SK-N-SH (cell line): ENCODE measurements around the gene RELCH. TPM values are rescaled to one million over a fixed set of nuclear protein-coding genes. Genes with fewer than 3 reads are reported as not detected.

ENCODE experiments used
- CTCF ChIA-PET: fragments of 300-600, 350-600 bp; formaldehyde crosslinking; extraction: SDS; loops from one replicate; lab custom pipeline; 2021; lab: Yijun Ruan, JAX
- POLR2A ChIA-PET: fragments of 350-600 bp; sonication (Branson Sonifier 250); formaldehyde crosslinking; extraction: SDS; loops from one replicate; lab custom pipeline; 2020; ENCODE audit warnings: antibody characterized with exemption, inconsistent platforms; lab: Yijun Ruan, JAX
- DNase-seq: peaks from one replicate; pipeline ENCODE4 v3.0.0; 2012
- H2AFZ ChIP-seq: fragments of 200-600 bp; sonication (generic); 2 replicates; pipeline ENCODE4 v1.8.1; 2016; ENCODE audit warnings: antibody characterized with exemption, mild to moderate bottlenecking, low read depth
- H3F3A ChIP-seq: fragments of 200-600 bp; sonication (generic); replicated peaks from 2 replicates; pipeline ENCODE3; 2016; ENCODE audit warnings: antibody characterized with exemption, mild to moderate bottlenecking; ENCODE audit not compliant: insufficient read depth
- H3K27ac ChIP-seq, 2 experiments: fragments of 200-500 bp in 1 of 2; fragments of 200-600 bp in 1 of 2; sonication (Bioruptor generic) in 1 of 2; sonication (generic), shearing (Covaris generic) in 1 of 2; 2 replicates each; pipeline versions ENCODE4 v1.5.1 to v1.6.1; 2014 to 2016; ENCODE audit warnings: low read depth in 2 of 2, inconsistent platforms in 1 of 2, low read length in 1 of 2, mild to moderate bottlenecking in 1 of 2, mixed read lengths in 1 of 2
- H3K27me3 ChIP-seq: fragments of 200-600 bp; sonication (generic), shearing (Covaris generic); 2 replicates; pipeline ENCODE4 v1.6.1; 2016; ENCODE audit warnings: mixed run types; ENCODE audit not compliant: insufficient read depth
- H3K36me3 ChIP-seq, 2 experiments: fragments of 200-500 bp in 1 of 2; fragments of 200-600 bp in 1 of 2; sonication (Bioruptor generic) in 1 of 2; sonication (generic) in 1 of 2; replicated peaks in 1 of 2; 2 replicates each; pipeline versions ENCODE3 to v1.5.1; 2014 to 2016; ENCODE audit warnings: low read length in 1 of 2, mild to moderate bottlenecking in 1 of 2; ENCODE audit not compliant: insufficient read depth in 2 of 2, control insufficient read depth in 1 of 2
- H3K4me1 ChIP-seq, 2 experiments: fragments of 200-500 bp in 1 of 2; fragments of 200-600 bp in 1 of 2; sonication (Bioruptor generic) in 1 of 2; sonication (generic), shearing (Covaris generic) in 1 of 2; 2 replicates each; pipeline versions ENCODE4 v1.5.1 to v1.6.1; 2014 to 2016; ENCODE audit warnings: low read depth in 1 of 2, low read length in 1 of 2, mixed run types in 1 of 2; ENCODE audit not compliant: insufficient read depth in 2 of 2, control insufficient read depth in 1 of 2
- H3K4me2 ChIP-seq: fragments of 200-600 bp; sonication (generic), shearing (Covaris generic); 2 replicates; pipeline ENCODE4 v1.6.1; 2017; ENCODE audit warnings: mixed run types
- H3K4me3 ChIP-seq, 2 experiments: fragments of 200-500 bp in 1 of 2; fragments of 200-600 bp in 1 of 2; sonication (Bioruptor generic) in 1 of 2; sonication (generic), shearing (Covaris generic) in 1 of 2; 2 replicates each; pipeline versions ENCODE4 v1.5.1 to v1.8.1; 2014 to 2016; ENCODE audit warnings: low read depth in 2 of 2, inconsistent platforms in 1 of 2, low read length in 1 of 2, mild to moderate bottlenecking in 1 of 2, mixed read lengths in 1 of 2, moderate library complexity in 1 of 2
- H3K79me2 ChIP-seq: fragments of 200-600 bp; sonication (generic); 2 replicates; pipeline ENCODE4 v1.8.1; 2017; ENCODE audit warnings: mild to moderate bottlenecking; ENCODE audit not compliant: insufficient read depth
- H3K9ac ChIP-seq: fragments of 200-600 bp; sonication (generic); 2 replicates; pipeline ENCODE4 v1.6.1; 2017; ENCODE audit warnings: mixed run types
- H3K9me2 ChIP-seq: fragments of 200-600 bp; sonication (generic); 2 replicates; pipeline ENCODE4 v1.6.1; 2017; ENCODE audit warnings: mixed run types
- H3K9me3 ChIP-seq: fragments of 200-600 bp; sonication (generic); 2 replicates; pipeline ENCODE4 v1.6.1; 2017; ENCODE audit warnings: mixed run types, mild to moderate bottlenecking, moderate library complexity
- H4K20me1 ChIP-seq: fragments of 200-600 bp; sonication (generic); 2 replicates; pipeline ENCODE4 v1.6.1; 2017; ENCODE audit warnings: mild to moderate bottlenecking, mixed run types; ENCODE audit not compliant: insufficient read depth
- CHD2 ChIP-seq: fragments of 150-350 bp; IDR thresholded peaks from 2 replicates; pipeline ENCODE4 v1.6.1; 2018; ENCODE audit warnings: low read length; ENCODE audit not compliant: partially characterized antibody
- CTCF ChIP-seq: fragments of 200-600 bp; sonication (generic); IDR thresholded peaks from 2 replicates; pipeline ENCODE4 v1.6.1; 2017; ENCODE audit warnings: antibody characterized with exemption, mild to moderate bottlenecking, moderate library complexity
- ELF1 ChIP-seq: IDR thresholded peaks from 2 replicates; pipeline ENCODE4 v1.4.0; 2012
- EP300 ChIP-seq, 2 experiments: IDR thresholded peaks; 2 replicates each; pipeline versions ENCODE4 v1.4.0 to v1.6.1; 2012; ENCODE audit warnings: borderline replicate concordance in 1 of 2, low read depth in 1 of 2, low read length in 1 of 2
- FOSL2 ChIP-seq: IDR thresholded peaks from 2 replicates; pipeline ENCODE4 v1.4.0; 2012; ENCODE audit warnings: low read depth, mild to moderate bottlenecking, moderate library complexity, borderline replicate concordance
- FOXJ3 ChIP-seq: sonication (generic); formaldehyde crosslinking; IDR thresholded peaks from 2 replicates; pipeline ENCODE4 v1.5.1; 2020; ENCODE audit warnings: mild to moderate bottlenecking, missing genetic modification reagents
- FOXM1 ChIP-seq: IDR thresholded peaks from 2 replicates; pipeline ENCODE4 v1.4.0; 2012; ENCODE audit warnings: low read depth, mild to moderate bottlenecking
- JUND ChIP-seq: IDR thresholded peaks from 2 replicates; pipeline ENCODE4 v1.4.0; 2012
- MAX ChIP-seq: IDR thresholded peaks from 2 replicates; pipeline ENCODE4 v1.4.0; 2012; ENCODE audit warnings: low read depth
- MEF2A ChIP-seq: IDR thresholded peaks from 2 replicates; pipeline ENCODE4 v1.4.0; 2012; ENCODE audit warnings: low read depth, borderline replicate concordance
- NRF1 ChIP-seq: IDR thresholded peaks from 2 replicates; pipeline ENCODE4 v1.6.1; 2012; ENCODE audit warnings: low read depth, mild to moderate bottlenecking, low read length
- POLR2AphosphoS5 ChIP-seq: IDR thresholded peaks from 2 replicates; pipeline ENCODE4 v1.6.1; 2012; ENCODE audit warnings: low read depth, low read length
- RAD21 ChIP-seq: IDR thresholded peaks from 2 replicates; pipeline ENCODE4 v1.6.1; 2012; ENCODE audit warnings: mild to moderate bottlenecking, low read length
- RCOR1 ChIP-seq: fragments of 150-350 bp; IDR thresholded peaks from 2 replicates; pipeline ENCODE4 v1.6.1; 2017; ENCODE audit warnings: antibody characterized with exemption, low read length
- RFX5 ChIP-seq: IDR thresholded peaks from 2 replicates; pipeline ENCODE4 v1.6.1; 2012; ENCODE audit warnings: mild to moderate bottlenecking, improper control_type of control experiment, low read length
- RXRA ChIP-seq: IDR thresholded peaks from 2 replicates; pipeline ENCODE4 v1.4.0; 2012; ENCODE audit warnings: low read depth, mild to moderate bottlenecking, borderline replicate concordance
- SIN3A ChIP-seq: IDR thresholded peaks from 2 replicates; pipeline ENCODE4 v1.6.1; 2012; ENCODE audit warnings: low read depth, mild to moderate bottlenecking, low read length, moderate library complexity, borderline replicate concordance
- SMC3 ChIP-seq: IDR thresholded peaks from 2 replicates; pipeline ENCODE4 v1.6.1; 2012; ENCODE audit warnings: low read depth, low read length, improper control_type of control experiment
- WGBS: methylation state at CpG from one replicate; pipeline ENCODE4 v1.1.6; 2017; ENCODE audit warnings: low lambda C conversion rate; 5-methylcytosine and 5-hydroxymethylcytosine counted together
- polyA plus RNA-seq, 3 experiments: library from polyadenylated mRNA; depleted of rRNA; stranded (reverse); fragments of >200 nt; gene quantifications; 2 replicates each; pipeline ENCODE4 v1.2.3, GENCODE V29; 2012
- TF ChIP-seq, protein P1 (sequence below): fragments of 150-350 bp; IDR thresholded peaks from 2 replicates; pipeline ENCODE4 v1.6.1; 2016; ENCODE audit warnings: mild to moderate bottlenecking, low read depth, low read length
- TF ChIP-seq, protein P2 (sequence below): IDR thresholded peaks from 2 replicates; pipeline ENCODE4 v1.4.0; 2012; ENCODE audit warnings: low read depth, borderline replicate concordance
- TF ChIP-seq, protein P3 (sequence below): IDR thresholded peaks from 2 replicates; pipeline ENCODE4 v1.4.0; 2012; ENCODE audit warnings: low read depth, borderline replicate concordance

Gene RELCH
- polyA plus RNA-seq, 1 of the 3 experiments (the other 2 are of a cell fraction), result 7.4 TPM

DNA sequence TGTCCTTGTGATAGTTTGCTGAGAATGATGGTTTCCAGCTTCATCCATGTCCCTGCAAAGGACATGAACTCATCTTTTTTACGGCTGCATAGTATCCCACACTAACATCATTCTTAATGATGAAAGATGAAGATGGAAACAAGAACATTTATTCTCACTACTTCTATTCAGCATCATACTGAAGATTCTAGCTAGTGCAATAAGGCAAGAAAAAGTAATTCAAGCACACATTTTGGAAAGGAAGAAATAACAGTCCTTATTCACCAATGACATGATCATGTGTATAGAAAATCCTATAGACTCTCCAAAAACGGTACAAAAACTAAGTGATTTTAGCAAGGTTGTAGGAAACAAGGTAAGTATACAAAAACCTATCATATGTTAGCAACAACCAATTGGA lies 37.2 kb downstream of the RELCH start:
- H3K9me2 ChIP-seq, result 0 out of 2 replicates have a peak, but pooled peaks cover 5% of the 10 kb centered on the region
- no peak for DNase-seq
- H2AFZ ChIP-seq, result no peak overlapping the region
- no peaks in the 10 kb centered on the region for H3F3A ChIP-seq
- TF ChIP-seq FOXM1, result no peak
- no peak for TF ChIP-seq MAX
- TF ChIP-seq, protein P1, sequence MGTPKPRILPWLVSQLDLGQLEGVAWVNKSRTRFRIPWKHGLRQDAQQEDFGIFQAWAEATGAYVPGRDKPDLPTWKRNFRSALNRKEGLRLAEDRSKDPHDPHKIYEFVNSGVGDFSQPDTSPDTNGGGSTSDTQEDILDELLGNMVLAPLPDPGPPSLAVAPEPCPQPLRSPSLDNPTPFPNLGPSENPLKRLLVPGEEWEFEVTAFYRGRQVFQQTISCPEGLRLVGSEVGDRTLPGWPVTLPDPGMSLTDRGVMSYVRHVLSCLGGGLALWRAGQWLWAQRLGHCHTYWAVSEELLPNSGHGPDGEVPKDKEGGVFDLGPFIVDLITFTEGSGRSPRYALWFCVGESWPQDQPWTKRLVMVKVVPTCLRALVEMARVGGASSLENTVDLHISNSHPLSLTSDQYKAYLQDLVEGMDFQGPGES, result no peak
- TF ChIP-seq RXRA, result no peak
- TF ChIP-seq, protein P2, sequence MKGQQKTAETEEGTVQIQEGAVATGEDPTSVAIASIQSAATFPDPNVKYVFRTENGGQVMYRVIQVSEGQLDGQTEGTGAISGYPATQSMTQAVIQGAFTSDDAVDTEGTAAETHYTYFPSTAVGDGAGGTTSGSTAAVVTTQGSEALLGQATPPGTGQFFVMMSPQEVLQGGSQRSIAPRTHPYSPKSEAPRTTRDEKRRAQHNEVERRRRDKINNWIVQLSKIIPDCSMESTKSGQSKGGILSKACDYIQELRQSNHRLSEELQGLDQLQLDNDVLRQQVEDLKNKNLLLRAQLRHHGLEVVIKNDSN, result no peak
- TF ChIP-seq RAD21, result no peak
- TF ChIP-seq JUND, result no peak
- no peak for TF ChIP-seq CHD2
- TF ChIP-seq MEF2A, result no peak
- TF ChIP-seq POLR2AphosphoS5, result no peak
- TF ChIP-seq SMC3, result no peak
- no peak for TF ChIP-seq EP300 (IDR thresholded peaks at IDR 0.05; ENCODE audit: borderline replicate concordance in 1 of 2, low read depth in 1 of 2, low read length in 1 of 2)
- TF ChIP-seq RCOR1, result no peak
- TF ChIP-seq RFX5, result no peak
- TF ChIP-seq FOSL2, result no peak
- no peak for TF ChIP-seq ELF1
- peaks cover 7% of the 10 kb centered on the region; the same call in 1 of the 2 replicates for H3K79me2 ChIP-seq
- H3K4me2 ChIP-seq, result no peak overlapping the region
- H3K27me3 ChIP-seq, result no peaks in the 10 kb centered on the region
- H3K4me3 ChIP-seq, result no peak overlapping the region
- ChIA-PET POLR2A (no interaction called here), CTCF (no interaction called here)
- H4K20me1 ChIP-seq, result no peaks in the 10 kb centered on the region
- H3K4me1 ChIP-seq, result no peaks in the 10 kb centered on the region; a peak in 1 of 4 replicates
- H3K36me3 ChIP-seq, result peaks cover 71 to 77% of the 10 kb centered on the region in 2 experiments
- no peak overlapping the region for H3K27ac ChIP-seq
- no peak overlapping the region for H3K9ac ChIP-seq
- WGBS, result 97% methylated on average over 2 of the region's 2 CpGs
- H3K9me3 ChIP-seq, result peaks cover 13% of the 10 kb centered on the region; the same call in 1 of the 2 replicates

GRCh38 chr18:62226047-62226446 lies 39.0 kb downstream of the RELCH start:
- POLR2A ChIA-PET, result no interaction called here
- TF ChIP-seq NRF1, result no peak
- TF ChIP-seq RAD21, result no peak
- TF ChIP-seq EP300 (IDR thresholded peaks at IDR 0.05; ENCODE audit: borderline replicate concordance in 1 of 2, low read depth in 1 of 2, low read length in 1 of 2), result no peak
- TF ChIP-seq SIN3A, result no peak
- no peak for TF ChIP-seq SMC3
- no peak for TF ChIP-seq CTCF
- TF ChIP-seq, protein P3, sequence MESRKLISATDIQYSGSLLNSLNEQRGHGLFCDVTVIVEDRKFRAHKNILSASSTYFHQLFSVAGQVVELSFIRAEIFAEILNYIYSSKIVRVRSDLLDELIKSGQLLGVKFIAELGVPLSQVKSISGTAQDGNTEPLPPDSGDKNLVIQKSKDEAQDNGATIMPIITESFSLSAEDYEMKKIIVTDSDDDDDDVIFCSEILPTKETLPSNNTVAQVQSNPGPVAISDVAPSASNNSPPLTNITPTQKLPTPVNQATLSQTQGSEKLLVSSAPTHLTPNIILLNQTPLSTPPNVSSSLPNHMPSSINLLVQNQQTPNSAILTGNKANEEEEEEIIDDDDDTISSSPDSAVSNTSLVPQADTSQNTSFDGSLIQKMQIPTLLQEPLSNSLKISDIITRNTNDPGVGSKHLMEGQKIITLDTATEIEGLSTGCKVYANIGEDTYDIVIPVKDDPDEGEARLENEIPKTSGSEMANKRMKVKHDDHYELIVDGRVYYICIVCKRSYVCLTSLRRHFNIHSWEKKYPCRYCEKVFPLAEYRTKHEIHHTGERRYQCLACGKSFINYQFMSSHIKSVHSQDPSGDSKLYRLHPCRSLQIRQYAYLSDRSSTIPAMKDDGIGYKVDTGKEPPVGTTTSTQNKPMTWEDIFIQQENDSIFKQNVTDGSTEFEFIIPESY, result no peak
- TF ChIP-seq, protein P1, result no peak
- no peak for TF ChIP-seq CHD2
- no peak for TF ChIP-seq FOXJ3 (CRISPR knock-in tag)
- no peak for TF ChIP-seq ELF1

More at GRCh38 chr18:62226047-62226446, 39.0 kb downstream of the RELCH start:
- no peaks in the 10 kb centered on the region for H4K20me1 ChIP-seq
- no peak overlapping the region for H2AFZ ChIP-seq
- H3K4me3 ChIP-seq, result no peak overlapping the region
- CTCF ChIA-PET, result interaction anchor here (0.8 to 1.5 kb wide), 2 partner anchors 13 to 24 kb away, joined by 3 to 9 read pairs; no protein-coding TSS in a partner anchor
- no peak for DNase-seq
- H3K9ac ChIP-seq, result no peak overlapping the region
- 0 out of 2 replicates have a peak, but pooled peaks cover 5% of the 10 kb centered on the region for H3K9me2 ChIP-seq
- no peaks in the 10 kb centered on the region for H3K27me3 ChIP-seq
- H3K4me1 ChIP-seq, result no peaks in the 10 kb centered on the region
- H3K36me3 ChIP-seq, result peaks cover 78 to 82% of the 10 kb centered on the region in 2 experiments
- 94% methylated on average over 3 of the region's 3 CpGs for WGBS
- H3K4me2 ChIP-seq, result no peak overlapping the region
- H3K9me3 ChIP-seq, result peaks cover 13% of the 10 kb centered on the region; the same call in 1 of the 2 replicates
- H3K27ac ChIP-seq, result no peak overlapping the region
- peaks cover 2% of the 10 kb centered on the region; the same call in 1 of the 2 replicates for H3K79me2 ChIP-seq
- no peaks in the 10 kb centered on the region for H3F3A ChIP-seq
